MM.1S (cell line): ENCODE results near the gene SFMBT1.

Source experiments
- CTCF ChIP-seq: fragments of 300-600 bp; sonication (generic); IDR thresholded peaks from 2 replicates; pipeline ENCODE4 v1.5.1; 2016; ENCODE audit warnings: antibody characterized with exemption, low read length, mixed read lengths
- EZH2 ChIP-seq: fragments of 300-600 bp; sonication (generic); optimal IDR thresholded peaks from 2 replicates; pipeline ENCODE3; 2017; ENCODE audit warnings: low read depth, mild to moderate bottlenecking, antibody characterized with exemption, low read length, mixed read lengths
- EZH2phosphoT487 ChIP-seq: fragments of 300-600 bp; sonication (generic); IDR thresholded peaks from 2 replicates; pipeline ENCODE4 v1.6.1; 2018; ENCODE audit warnings: antibody characterized with exemption, low read length

DNA sequence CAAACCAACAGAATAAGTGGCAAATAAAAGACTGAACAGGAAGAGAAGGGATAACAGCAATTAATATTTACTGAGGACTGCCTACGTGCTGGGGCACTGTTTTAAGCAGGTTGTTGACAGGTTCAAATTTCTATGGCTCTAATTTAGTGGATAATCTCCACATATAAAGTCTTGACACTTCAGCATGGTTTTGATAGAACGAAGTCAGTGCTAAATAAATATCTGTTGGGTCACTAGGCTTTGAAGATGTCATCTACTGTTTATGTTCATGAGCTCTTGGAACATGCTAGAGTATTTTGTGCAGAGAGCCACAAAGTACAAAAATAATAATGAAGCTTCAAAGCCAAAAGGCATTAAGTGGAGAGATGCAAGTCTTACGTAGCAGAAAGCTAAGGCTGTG lies 74.0 kb downstream of the SFMBT1 start:
- TF ChIP-seq EZH2, result no peak
- TF ChIP-seq CTCF, result no peak
- TF ChIP-seq EZH2phosphoT487, result no peak
